ENCODE measurements around the gene ACTG1. TPM values are rescaled to one million over a fixed set of nuclear protein-coding genes. Genes with fewer than 3 reads are reported as not detected.

ACTG1 gene
- total and polyA plus RNA-seq, 2 of the 13 experiments (the other 11 are each of a cell fraction or from before 2014, with no cell fraction given): 973 to 1,138 TPM

- TF ChIP-seq AHDC1 (CRISPR knock-in tag; IDR thresholded peaks at IDR 0.05; ENCODE audit: borderline replicate concordance) (0 out of 2 replicates have a peak, but pooled peaks have one; percentile 24), FOXA1 (IDR thresholded peaks at IDR 0.05) (no peak), FOXA1 (CRISPR knock-in tag; IDR thresholded peaks at IDR 0.05) (0 out of 2 replicates have a peak, but pooled peaks have one; percentile 3), HMGXB4 (CRISPR knock-in tag; IDR thresholded peaks at IDR 0.05; ENCODE audit: borderline replicate concordance in 1 of 2, low read depth in 1 of 2) (no peak; a peak in 1 of 4 replicates), ZNF660 (CRISPR knock-in tag; IDR thresholded peaks at IDR 0.05; ENCODE audit: borderline replicate concordance, low read depth) (no peak), SATB2 (CRISPR knock-in tag; IDR thresholded peaks at IDR 0.05) (no peak), JARID2 (CRISPR knock-in tag; IDR thresholded peaks at IDR 0.05; ENCODE audit: insufficient replicate concordance) (peak; percentile 48), PBX2 (CRISPR knock-in tag; IDR thresholded peaks at IDR 0.05) (no peak), NFATC3 (CRISPR knock-in tag; IDR thresholded peaks at IDR 0.05) (no peak), NCOR1 (IDR thresholded peaks at IDR 0.05; ENCODE audit: borderline replicate concordance, low read length) (no peak), GABPB1 (CRISPR knock-in tag; IDR thresholded peaks at IDR 0.05) (no peak; the same call in 1 of the 2 replicates), TBX2 (CRISPR knock-in tag; IDR thresholded peaks at IDR 0.05; ENCODE audit: borderline replicate concordance) (peak; percentile 73), RFX5 (IDR thresholded peaks at IDR 0.05; ENCODE audit: low read depth, low read length) (no peak), TFDP2 (CRISPR knock-in tag; IDR thresholded peaks at IDR 0.05) (0 out of 2 replicates have a peak, but pooled peaks have one; percentile 5), HNF1B (CRISPR knock-in tag; IDR thresholded peaks at IDR 0.05) (0 out of 2 replicates have a peak, but pooled peaks have one; percentile 28), ASH2L (IDR thresholded peaks at IDR 0.05; ENCODE audit: insufficient read length, low read depth, low read length) (no peak)
These were observed 1.3 kb upstream of the ACTG1 start (continued) for GRCh38 chr17:81513753-81514488.
